Left cardiac atrium (tissue), 4 donors: ENCODE results near the gene NMUR2. TPM values are rescaled to one million over a fixed set of nuclear protein-coding genes. Genes with fewer than 3 reads are reported as not detected.

Experiments used
- ATAC-seq, 2 donors: fragments of 200-7000 bp; cut with Tn5 transposase; one replicate each; pipeline ENCODE4 v1.9.1; 2020; ENCODE audit warnings: mild to moderate bottlenecking in 2 of 2, moderate library complexity in 2 of 2
- DNase-seq: peaks from one replicate; pipeline ENCODE4 v3.0.0-alpha.2; 2020
- intact Hi-C, 2 donors: fragments of 100-400 bp; cut with DNase I; formaldehyde crosslinking; loops; one replicate each; pipeline versions ENCODE4 v1.14.1 to v1.15.1; 2022 to 2023
- total RNA-seq, 2 donors: library from RNA; stranded (reverse); fragmentation: NEBNext Ultra II Directional; extraction: Animal tissue kit (Norgen Biotek cat#: 25700); gene quantifications; one replicate each; pipeline ENCODE4 v1.2.1, GENCODE V29; 2021
- donor health status: DM: no; HTN: yes; CAD: no.
- donor health status: DM: no; HTN: yes; CAD: no; lungs with severe emphysema.
- donor health status: DM: yes; HTN: yes; CAD: no.
- donor health status: Dilated cardiomyopathy.

The NMUR2 gene
- total RNA-seq, 2 donors from 2014 or later = 0.21 TPM; not detected in 1

- intact Hi-C loops = loop anchor here in 1 of 2 donors (10.0 kb wide), 1 partner anchor 130 kb away; no protein-coding TSS in a partner anchor
- ATAC-seq (no peak), DNase-seq (no peak)
These were observed 30.3 kb downstream of the NMUR2 start for GRCh38 chr5:152374711-152375275.

GRCh38 chr5:152372875-152373274 lies 32.2 kb downstream of the NMUR2 start:
- DNase-seq (no peak), ATAC-seq (no peak)
- intact Hi-C loops = loop anchor here in 1 of 2 donors (10.0 kb wide), 1 partner anchor 132 kb away; no protein-coding TSS in a partner anchor

- no peak for ATAC-seq
- intact Hi-C loops = no loop called here
- DNase-seq = no peak
These were observed 35.8 kb downstream of the NMUR2 start for GRCh38 chr5:152369298-152369697.

- ATAC-seq = no peak
- DNase-seq = no peak
- intact Hi-C loops = no loop called here
These were observed 37.5 kb downstream of the NMUR2 start for GRCh38 chr5:152367554-152367953.

- DNase-seq (no peak), ATAC-seq (no peak)
- intact Hi-C loops = no loop called here
These were observed 38.4 kb downstream of the NMUR2 start for GRCh38 chr5:152366716-152367115.

GRCh38 chr5:152364899-152365298 lies 40.2 kb downstream of the NMUR2 start:
- ATAC-seq (no peak), DNase-seq (no peak)
- intact Hi-C loops = no loop called here

GRCh38 chr5:152364172-152364571 lies 40.9 kb downstream of the NMUR2 start:
- ATAC-seq (no peak), DNase-seq (no peak)
- intact Hi-C loops = no loop called here

- intact Hi-C loops = no loop called here
- ATAC-seq (no peak), DNase-seq (no peak)
These were observed 46.1 kb downstream of the NMUR2 start for GRCh38 chr5:152358861-152359568.

GRCh38 chr5:152356506-152356905 lies 48.6 kb downstream of the NMUR2 start:
- DNase-seq = no peak
- ATAC-seq = no peak
- intact Hi-C loops = no loop called here

- intact Hi-C loops = no loop called here
- ATAC-seq (no peak), DNase-seq (no peak)
These were observed 50.0 kb downstream of the NMUR2 start for GRCh38 chr5:152355061-152355460.

- intact Hi-C loops = loop anchor here in 1 of 2 donors (5.0 kb wide), 2 partner anchors 161 to 526 kb away; no protein-coding TSS in a partner anchor
- no peak for DNase-seq
- no peak for ATAC-seq
These were observed 52.1 kb downstream of the NMUR2 start for GRCh38 chr5:152353001-152353400.

- DNase-seq = peak; percentile 30
- ATAC-seq = peak; percentile 71 to 76
- intact Hi-C loops = loop anchor here in 1 of 2 donors (5.0 kb wide), 3 partner anchors 73 to 523 kb away; no protein-coding TSS in a partner anchor
These were observed 55.2 kb downstream of the NMUR2 start for GRCh38 chr5:152349683-152350526.
